GM19397 (cell line): ENCODE data around the gene KRT6C.

Source experiments
- ATAC-seq: cut with Tn5 transposase; IDR thresholded peaks from one replicate; pipeline ENCODE4 v1.9.1; 2021; ENCODE audit warnings: mild to moderate bottlenecking, moderate library complexity; ENCODE audit not compliant: unreplicated experiment

KRT6C gene

GRCh38 chr12:52473768-52474167, at the start of gene KRT6C:
TSS of gene KRT6C (minus strand) at chr12:52473805. CDS start at chr12:52473737, 68 bp downstream.
- no peak for ATAC-seq

GRCh38 chr12:52522346-52523011, 48.9 kb upstream of the KRT6C start:
- no peak for ATAC-seq

GRCh38 chr12:52521568-52522266, 48.1 kb upstream of the KRT6C start:
- no peak for ATAC-seq

GRCh38 chr12:52521175-52521567, 47.6 kb upstream of the KRT6C start:
- ATAC-seq, result no peak

- no peak for ATAC-seq
Measured at GRCh38 chr12:52519826-52520662, 46.4 kb upstream of the KRT6C start, which contains the start of gene KRT5. TSS of gene KRT5 (minus strand) at chr12:52520394. CDS start at chr12:52520296, 98 bp downstream.

GRCh38 chr12:52519387-52519703, 45.7 kb upstream of the KRT6C start:
- no peak for ATAC-seq

GRCh38 chr12:52518574-52519386, 45.2 kb upstream of the KRT6C start:
- ATAC-seq, result no peak

- no peak for ATAC-seq
Measured at GRCh38 chr12:52517888-52518287, 44.3 kb upstream of the KRT6C start.

GRCh38 chr12:52517005-52517835, 43.6 kb upstream of the KRT6C start:
- ATAC-seq, result no peak

- no peak for ATAC-seq
Measured at GRCh38 chr12:52515927-52516831, 42.6 kb upstream of the KRT6C start.

GRCh38 chr12:52515319-52515646, 41.7 kb upstream of the KRT6C start:
- no peak for ATAC-seq

- no peak for ATAC-seq
Measured at GRCh38 chr12:52514471-52515318, 41.1 kb upstream of the KRT6C start.

- ATAC-seq, result no peak
Measured at GRCh38 chr12:52513736-52514135, 40.1 kb upstream of the KRT6C start.

- no peak for ATAC-seq
Measured at GRCh38 chr12:52508211-52508610, 34.6 kb upstream of the KRT6C start.

GRCh38 chr12:52506858-52507715, 33.5 kb upstream of the KRT6C start:
- no peak for ATAC-seq

- no peak for ATAC-seq
Measured at GRCh38 chr12:52502877-52503276, 29.3 kb upstream of the KRT6C start.

- ATAC-seq, result no peak
Measured at GRCh38 chr12:52501490-52501889, 27.9 kb upstream of the KRT6C start.
